SJSA1 (cell line): ENCODE measurements around the gene NUP153. TPM values are rescaled to one million over a fixed set of nuclear protein-coding genes. Genes with fewer than 3 reads are reported as not detected.

Experiments used
- DNase-seq, 2 experiments: peaks; one replicate each; pipeline ENCODE4 v3.0.0-alpha.2; 2015 to 2020; ENCODE audit warnings: low spot score in 2 of 2, low read depth in 1 of 2
- H3K27ac ChIP-seq: fragments of 250-450 bp; sonication (Bioruptor Pico); 2 replicates; pipeline ENCODE4 v1.5.1; 2020; ENCODE audit warnings: mild to moderate bottlenecking, moderate library complexity
- H3K27me3 ChIP-seq: fragments of 250-450 bp; sonication (Bioruptor Pico); replicated peaks from 2 replicates; pipeline ENCODE4 v1.5.1; 2020; ENCODE audit warnings: mild to moderate bottlenecking, moderate library complexity
- H3K36me3 ChIP-seq: fragments of 250-450 bp; sonication (Bioruptor Pico); 2 replicates; pipeline ENCODE4 v1.5.1; 2020; ENCODE audit warnings: mild to moderate bottlenecking
- H3K4me1 ChIP-seq: fragments of 250-450 bp; sonication (Bioruptor Pico); replicated peaks from 2 replicates; pipeline ENCODE4 v1.6.1; 2021; ENCODE audit warnings: mild to moderate bottlenecking
- H3K4me3 ChIP-seq: fragments of 250-450 bp; sonication (Bioruptor Pico); 2 replicates; pipeline ENCODE4 v1.5.1; 2020; ENCODE audit warnings: mild to moderate bottlenecking
- H3K9me3 ChIP-seq: fragments of 250-450 bp; sonication (Bioruptor Pico); replicated peaks from 2 replicates; pipeline ENCODE4 v1.5.1; 2020; ENCODE audit warnings: mild to moderate bottlenecking
- total RNA-seq: library from RNA; depleted of rRNA; stranded (reverse); fragments of >200 nt; shearing (Covaris generic); gene quantifications from 2 replicates; pipeline ENCODE4 v1.2.3, GENCODE V29; 2014; rRNA removed

The NUP153 gene
- total RNA-seq, 1 experiment from 2014 or later = 50.5 TPM

GRCh38 chr6:17574866-17575560 lies 131.7 kb downstream of the NUP153 start:
- Histone ChIP-seq H3K27ac (no peak overlapping the region), H3K4me1 (no peaks in the 10 kb centered on the region)
- DNase-seq = no peak

GRCh38 chr6:17565399-17565798 lies 141.3 kb downstream of the NUP153 start:
- no peak overlapping the region for H3K4me3 ChIP-seq
- no peak for DNase-seq
- peaks cover 5% of the 10 kb centered on the region; the same call in 1 of the 2 replicates for H3K9me3 ChIP-seq
- H3K4me1 ChIP-seq = no peaks in the 10 kb centered on the region
- H3K36me3 ChIP-seq = no peaks in the 10 kb centered on the region
- H3K27me3 ChIP-seq = no peaks in the 10 kb centered on the region
- no peak overlapping the region for H3K27ac ChIP-seq

More at GRCh38 chr6:17574866-17575560, 131.7 kb downstream of the NUP153 start:
- no peaks in the 10 kb centered on the region for H3K27me3 ChIP-seq
- no peaks in the 10 kb centered on the region; the same call in 1 of the 2 replicates for H3K9me3 ChIP-seq
- no peak overlapping the region for H3K4me3 ChIP-seq
- H3K36me3 ChIP-seq = no peaks in the 10 kb centered on the region

Other genes starting within 250 kb of the NUP153 start
- 10.9 and 11.0 TPM in 2 replicates for gene FAM8A1, start 106.6 kb downstream of the NUP153 start, total RNA-seq